Liver (tissue), 9 donors: ENCODE measurements around the gene R3HCC1L. TPM values are rescaled to one million over a fixed set of nuclear protein-coding genes. Genes with fewer than 3 reads are reported as not detected.

ENCODE experiments used
- DNase-seq: peaks from one replicate; pipeline ENCODE4 v3.0.0-alpha.2; 2017; ENCODE audit warnings: low spot score
- H3K27ac ChIP-seq, 2 donors: one replicate each; pipeline ENCODE4 v1.7.0; 2013; ENCODE audit warnings: inconsistent platforms in 2 of 2, low read length in 2 of 2, control low read depth in 1 of 2, low read depth in 1 of 2, mild to moderate bottlenecking in 1 of 2
- H3K27me3 ChIP-seq, 4 donors: one replicate each; pipeline versions ENCODE4 v1.6.1 to v1.7.0; 2013; ENCODE audit warnings: low read length in 3 of 4, inconsistent platforms in 1 of 4, mild to moderate bottlenecking in 1 of 4, moderate library complexity in 1 of 4; ENCODE audit not compliant: control insufficient read depth in 4 of 4, insufficient read depth in 4 of 4
- H3K36me3 ChIP-seq, 4 donors: one replicate each; pipeline versions ENCODE4 v1.6.1 to v1.7.0; 2013; ENCODE audit warnings: low read length in 3 of 4, mild to moderate bottlenecking in 3 of 4, low read depth in 1 of 4, moderate library complexity in 1 of 4; ENCODE audit not compliant: control insufficient read depth in 4 of 4, insufficient read depth in 3 of 4
- H3K4me1 ChIP-seq, 4 donors: one replicate each; pipeline versions ENCODE4 v1.6.1 to v1.7.0; 2013; ENCODE audit warnings: low read length in 3 of 4, mild to moderate bottlenecking in 3 of 4, moderate library complexity in 1 of 4; ENCODE audit not compliant: control insufficient read depth in 4 of 4, insufficient read depth in 4 of 4
- H3K4me3 ChIP-seq, 3 donors: one replicate each; pipeline versions ENCODE4 v1.6.1 to v1.7.0; 2013; ENCODE audit warnings: low read length in 3 of 3, control low read depth in 1 of 3, low read depth in 1 of 3, mild to moderate bottlenecking in 1 of 3
- H3K9ac ChIP-seq, 2 donors: one replicate each; pipeline ENCODE4 v1.7.0; 2013; ENCODE audit warnings: low read length in 2 of 2, mild to moderate bottlenecking in 2 of 2, moderate library complexity in 2 of 2, control low read depth in 1 of 2, low read depth in 1 of 2
- H3K9me3 ChIP-seq, 4 donors: one replicate each; pipeline versions ENCODE4 v1.6.1 to v1.7.0; 2013; ENCODE audit warnings: low read length in 3 of 4; ENCODE audit not compliant: control insufficient read depth in 4 of 4
- ATF3 ChIP-seq: IDR thresholded peaks from 2 replicates; pipeline ENCODE4 v1.6.1; 2016; ENCODE audit warnings: antibody characterized with exemption
- CTCF ChIP-seq: fragments of 150-350 bp; IDR thresholded peaks from 2 replicates; pipeline ENCODE4 v1.5.1; 2017; ENCODE audit warnings: improper control_type of control experiment, low read depth, low read length; ENCODE audit not compliant: missing input control
- EGR1 ChIP-seq, 2 donors: IDR thresholded peaks; 2 replicates each; pipeline ENCODE4 v1.6.1; 2016 to 2018; ENCODE audit warnings: antibody characterized with exemption in 2 of 2, low read depth in 2 of 2
- FOXA2 ChIP-seq: IDR thresholded peaks from 2 replicates; pipeline ENCODE4 v1.6.1; 2016; ENCODE audit warnings: antibody characterized with exemption
- GABPA ChIP-seq, 2 donors: IDR thresholded peaks in 1 of 2; conservative IDR thresholded peaks in 1 of 2; 2 replicates each; pipeline ENCODE4 v1.6.1; 2016; ENCODE audit warnings: antibody characterized with exemption in 2 of 2, mild to moderate bottlenecking in 1 of 2, moderate library complexity in 1 of 2
- HNF4A ChIP-seq, 2 donors: conservative IDR thresholded peaks; 2 replicates each; pipeline ENCODE4 v1.6.1; 2016; ENCODE audit warnings: antibody characterized with exemption in 2 of 2, mild to moderate bottlenecking in 2 of 2
- HNF4G ChIP-seq: IDR thresholded peaks from 2 replicates; pipeline ENCODE4 v1.6.1; 2016; ENCODE audit warnings: antibody characterized with exemption
- JUND ChIP-seq, 2 donors: IDR thresholded peaks; 2 replicates each; pipeline ENCODE4 v1.6.1; 2016; ENCODE audit warnings: antibody characterized with exemption in 2 of 2
- MAX ChIP-seq: IDR thresholded peaks from 2 replicates; pipeline ENCODE4 v1.6.1; 2016; ENCODE audit warnings: antibody characterized with exemption
- NR2F2 ChIP-seq: IDR thresholded peaks from 2 replicates; pipeline ENCODE4 v1.6.1; 2016; ENCODE audit warnings: antibody characterized with exemption
- RAD21 ChIP-seq, 2 donors: IDR thresholded peaks; 2 replicates each; pipeline ENCODE4 v1.6.1; 2016; ENCODE audit warnings: antibody characterized with exemption in 2 of 2, mild to moderate bottlenecking in 2 of 2
- REST ChIP-seq: IDR thresholded peaks from 2 replicates; pipeline ENCODE4 v1.6.1; 2016; ENCODE audit warnings: antibody characterized with exemption, mild to moderate bottlenecking
- RXRA ChIP-seq, 2 donors: IDR thresholded peaks; 2 replicates each; pipeline ENCODE4 v1.6.1; 2017 to 2018; ENCODE audit warnings: antibody characterized with exemption in 2 of 2, mild to moderate bottlenecking in 1 of 2
- SP1 ChIP-seq: IDR thresholded peaks from 2 replicates; pipeline ENCODE4 v1.6.1; 2018; ENCODE audit warnings: antibody characterized with exemption, mild to moderate bottlenecking
- TAF1 ChIP-seq: conservative IDR thresholded peaks from 2 replicates; pipeline ENCODE4 v1.6.1; 2016; ENCODE audit warnings: antibody characterized with exemption, mild to moderate bottlenecking
- YY1 ChIP-seq: IDR thresholded peaks from 2 replicates; pipeline ENCODE4 v1.6.1; 2016; ENCODE audit warnings: antibody characterized with exemption, mild to moderate bottlenecking
- ZBTB33 ChIP-seq: IDR thresholded peaks from 2 replicates; pipeline ENCODE4 v1.6.1; 2016; ENCODE audit warnings: antibody characterized with exemption
- WGBS: extraction: QIAGEN DNeasy Blood & Tissue Kit; methylation state at CpG from one replicate; pipeline ENCODE4 v1.1.7; 2013; 5-methylcytosine and 5-hydroxymethylcytosine counted together
- polyA plus RNA-seq, 2 donors: library from polyadenylated mRNA; stranded (reverse) in 1 of 2; unstranded in 1 of 2; fragments of 200-250 nt in 1 of 2; fragments of >200 nt in 1 of 2; fragmentation: Nextera tagmentation in 1 of 2; extraction: Ambion mirVana in 1 of 2; gene quantifications; one replicate each; pipeline versions ENCODE4 v1.2.1 to v1.2.3, GENCODE V29; 2013 to 2015
- total RNA-seq, 2 donors: library from RNA; depleted of rRNA; stranded (reverse); fragments of >200 nt; gene quantifications; one replicate each; pipeline ENCODE4 v1.2.3, GENCODE V29; 2014
- donor health status: healthy.
- donor health status: healthy.
- donor health status: healthy.
- donor health status: healthy.
- donor health status: healthy.

The R3HCC1L gene
- total and polyA plus RNA-seq, 4 donors: 3.2 to 11.2 (median 7.4) TPM

GRCh38 chr10:98236862-98237261, 102.4 kb downstream of the R3HCC1L start:
- TF ChIP-seq GABPA (IDR thresholded peaks at IDR 0.05 in 1 of 2, conservative IDR thresholded peaks at IDR 0.05 in 1 of 2): no peak
- no peak for TF ChIP-seq MAX
- TF ChIP-seq NR2F2: no peak
- no peak for TF ChIP-seq JUND (IDR thresholded peaks at IDR 0.05)
- TF ChIP-seq FOXA2: no peak
- TF ChIP-seq ATF3: no peak
- Histone ChIP-seq H3K27me3 (no peaks in the 10 kb centered on the region), H3K36me3 (peaks cover 8 to 37% (median 26%) of the 10 kb centered on the region in 4 donors), H3K4me1 (no peaks in the 10 kb centered on the region), H3K9me3 (no peaks in the 10 kb centered on the region), H3K27ac (no peak overlapping the region), H3K4me3 (no peak overlapping the region), H3K9ac (no peak overlapping the region)
- DNase-seq: peak; percentile 69
- WGBS: 90% methylated on average over 5 of the region's 5 CpGs

GRCh38 chr10:98238391-98238790, 103.9 kb downstream of the R3HCC1L start:
- no peak overlapping the region for H3K4me3 ChIP-seq
- no peaks in the 10 kb centered on the region for H3K9me3 ChIP-seq
- H3K4me1 ChIP-seq: no peaks in the 10 kb centered on the region
- no peak for DNase-seq
- H3K27me3 ChIP-seq: no peaks in the 10 kb centered on the region
- TF ChIP-seq CTCF (no peak), NR2F2 (no peak)
- no peak overlapping the region for H3K9ac ChIP-seq
- peaks cover 8 to 42% (median 24%) of the 10 kb centered on the region in 4 donors for H3K36me3 ChIP-seq
- H3K27ac ChIP-seq: no peak overlapping the region
- 92% methylated on average over 1 of the region's 1 CpG for WGBS

- Histone ChIP-seq H3K9me3 (no peaks in the 10 kb centered on the region), H3K36me3 (peaks cover 8 to 47% (median 30%) of the 10 kb centered on the region in 4 donors), H3K4me3 (no peak overlapping the region), H3K27me3 (no peaks in the 10 kb centered on the region), H3K4me1 (no peaks in the 10 kb centered on the region), H3K27ac (no peak overlapping the region), H3K9ac (no peak overlapping the region)
- no peak for DNase-seq
- WGBS: 94% methylated on average over 3 of the region's 3 CpGs
- TF ChIP-seq CTCF (no peak), REST (no peak), YY1 (no peak), RAD21 (IDR thresholded peaks at IDR 0.05) (no peak), TAF1 (no peak), GABPA (IDR thresholded peaks at IDR 0.05 in 1 of 2, conservative IDR thresholded peaks at IDR 0.05 in 1 of 2) (no peak), HNF4G (no peak), HNF4A (conservative IDR thresholded peaks at IDR 0.05) (no peak), NR2F2 (no peak), SP1 (no peak), EGR1 (IDR thresholded peaks at IDR 0.05; ENCODE audit: low read depth in 2 of 2) (no peak), RXRA (IDR thresholded peaks at IDR 0.05) (no peak), JUND (IDR thresholded peaks at IDR 0.05) (no peak), ZBTB33 (no peak), FOXA2 (no peak)
Observed at GRCh38 chr10:98240524-98240923, 106.1 kb downstream of the R3HCC1L start.
